Measurements from ENCODE around the gene EPN2.

The EPN2 gene

DNA sequence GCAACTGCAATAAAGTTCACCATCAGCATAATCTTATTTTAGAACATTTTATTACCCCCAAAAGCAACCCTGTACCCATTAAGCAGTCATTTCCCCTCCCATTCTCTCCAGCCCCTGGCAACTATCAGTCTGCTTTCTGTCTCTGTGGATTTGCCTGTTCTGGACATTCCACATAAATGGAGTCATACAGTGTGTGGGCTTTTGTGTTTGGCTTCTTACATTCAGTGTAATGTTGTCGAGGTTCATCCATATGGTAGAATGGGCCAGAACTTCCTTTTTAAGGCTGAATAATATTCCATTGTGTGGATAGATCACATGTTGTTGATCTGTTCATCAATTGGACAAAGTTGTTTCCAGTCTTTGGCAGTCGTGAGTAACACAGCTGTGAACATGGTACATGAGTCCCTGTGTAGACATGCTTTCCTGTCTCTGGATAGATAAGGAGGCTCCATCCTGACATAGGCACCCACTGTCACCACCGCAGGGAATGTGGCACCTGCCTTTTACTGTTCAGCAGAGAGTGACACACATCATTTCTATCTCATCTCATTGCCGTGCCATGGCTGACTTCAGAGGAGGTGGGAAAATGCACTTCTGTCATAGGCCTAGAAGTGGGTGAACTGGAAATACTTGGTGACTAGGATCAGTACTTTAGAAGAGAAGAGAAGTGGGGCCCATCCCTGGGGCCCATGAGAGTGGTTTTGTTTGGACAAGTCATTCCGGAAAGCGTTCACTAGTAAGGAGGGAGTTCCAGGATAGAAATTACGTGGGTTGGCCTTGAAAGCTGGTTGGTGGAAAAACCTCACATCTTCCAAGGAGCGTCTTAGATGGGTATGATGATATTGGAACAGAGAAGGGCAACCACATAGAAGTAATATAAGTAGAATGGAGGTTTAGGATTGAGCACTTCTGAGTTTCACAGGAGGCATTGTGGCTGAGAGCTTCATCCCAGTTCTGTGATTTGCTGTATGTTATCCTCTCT lies 25.8 kb downstream of the EPN2 start:
- no peak for DNase-seq (ENCODE audit: extremely low read depth, low read depth)
- TF ChIP-seq, protein P1, sequence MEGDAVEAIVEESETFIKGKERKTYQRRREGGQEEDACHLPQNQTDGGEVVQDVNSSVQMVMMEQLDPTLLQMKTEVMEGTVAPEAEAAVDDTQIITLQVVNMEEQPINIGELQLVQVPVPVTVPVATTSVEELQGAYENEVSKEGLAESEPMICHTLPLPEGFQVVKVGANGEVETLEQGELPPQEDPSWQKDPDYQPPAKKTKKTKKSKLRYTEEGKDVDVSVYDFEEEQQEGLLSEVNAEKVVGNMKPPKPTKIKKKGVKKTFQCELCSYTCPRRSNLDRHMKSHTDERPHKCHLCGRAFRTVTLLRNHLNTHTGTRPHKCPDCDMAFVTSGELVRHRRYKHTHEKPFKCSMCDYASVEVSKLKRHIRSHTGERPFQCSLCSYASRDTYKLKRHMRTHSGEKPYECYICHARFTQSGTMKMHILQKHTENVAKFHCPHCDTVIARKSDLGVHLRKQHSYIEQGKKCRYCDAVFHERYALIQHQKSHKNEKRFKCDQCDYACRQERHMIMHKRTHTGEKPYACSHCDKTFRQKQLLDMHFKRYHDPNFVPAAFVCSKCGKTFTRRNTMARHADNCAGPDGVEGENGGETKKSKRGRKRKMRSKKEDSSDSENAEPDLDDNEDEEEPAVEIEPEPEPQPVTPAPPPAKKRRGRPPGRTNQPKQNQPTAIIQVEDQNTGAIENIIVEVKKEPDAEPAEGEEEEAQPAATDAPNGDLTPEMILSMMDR (IDR thresholded peaks at IDR 0.05; ENCODE audit: low read depth, low read length, missing control alignments), result no peak
- no peak overlapping the region for H3K4me3 ChIP-seq (replicated peaks; ENCODE audit: low read depth, low read length)

DNA sequence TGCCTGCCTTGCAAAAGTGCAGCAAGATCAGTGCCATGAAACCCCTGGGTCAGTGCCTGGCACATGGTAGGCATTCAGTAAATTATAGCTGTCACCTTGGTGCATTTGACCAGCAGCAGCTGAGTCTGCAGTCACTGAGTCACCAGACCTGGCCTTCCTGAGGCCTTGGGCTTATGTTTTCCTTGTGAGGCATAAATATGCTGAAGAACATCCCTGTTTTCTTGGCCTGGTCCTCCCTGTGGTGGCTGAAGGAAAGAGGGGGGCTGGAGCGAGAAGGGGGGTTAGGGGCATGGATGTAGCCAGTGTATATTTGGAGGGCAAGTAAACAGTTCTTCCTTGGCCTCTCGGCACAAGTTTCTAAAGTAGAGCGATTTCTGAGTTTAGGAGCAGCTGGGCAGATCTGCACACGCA lies 26.5 kb downstream of the EPN2 start:
- no peak for DNase-seq (ENCODE audit: extremely low read depth, low read depth)
- no peak overlapping the region for H3K4me3 ChIP-seq (replicated peaks; ENCODE audit: low read depth, low read length)
- TF ChIP-seq, protein P1 (IDR thresholded peaks at IDR 0.05; ENCODE audit: low read depth, low read length, missing control alignments), result no peak

DNA sequence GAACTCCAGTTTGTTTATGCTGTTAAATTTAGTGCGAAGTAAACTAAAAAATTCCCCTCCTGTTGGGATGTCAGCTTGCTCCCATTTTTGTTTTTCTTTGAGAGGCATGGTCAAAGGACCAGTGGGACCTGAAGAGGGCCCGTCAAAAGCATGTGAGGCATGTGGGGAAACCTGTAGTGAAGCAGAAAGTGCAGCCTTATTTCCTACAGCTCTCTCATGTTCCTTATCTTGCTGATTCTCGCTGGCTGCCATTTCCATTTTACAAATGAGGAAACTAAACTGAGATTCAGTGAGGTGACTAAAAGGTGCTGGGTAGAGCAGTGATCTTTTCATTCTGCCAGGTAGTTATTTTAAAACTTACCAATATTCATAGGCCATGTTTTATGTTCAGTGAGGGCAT lies 27.1 kb downstream of the EPN2 start:
- H3K4me3 ChIP-seq (replicated peaks; ENCODE audit: low read depth, low read length), result no peak overlapping the region
- TF ChIP-seq, protein P1 (IDR thresholded peaks at IDR 0.05; ENCODE audit: low read depth, low read length, missing control alignments), result no peak
- no peak for DNase-seq (ENCODE audit: extremely low read depth, low read depth)

DNA sequence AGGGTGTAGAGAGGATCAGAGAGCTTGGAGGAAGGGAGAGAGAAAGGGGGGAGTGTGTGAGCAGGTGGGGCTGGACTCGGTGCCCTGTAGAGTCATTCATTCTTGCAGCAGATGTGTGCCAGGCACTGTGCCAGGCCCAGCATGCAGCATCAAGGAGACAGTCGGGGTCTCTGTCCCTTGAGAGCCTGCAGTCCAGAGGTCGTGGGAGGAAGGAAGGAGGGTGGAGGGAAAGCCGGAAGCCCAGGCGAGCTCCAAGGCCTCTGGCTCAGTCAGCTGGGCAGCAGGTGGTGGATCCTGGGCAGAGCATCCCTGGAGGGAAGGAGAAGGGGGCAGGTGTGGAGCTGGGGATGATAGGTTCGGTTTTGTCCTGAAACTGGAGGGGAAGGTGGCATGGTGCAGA lies 27.5 kb downstream of the EPN2 start:
- no peak for DNase-seq (ENCODE audit: extremely low read depth, low read depth)

DNA sequence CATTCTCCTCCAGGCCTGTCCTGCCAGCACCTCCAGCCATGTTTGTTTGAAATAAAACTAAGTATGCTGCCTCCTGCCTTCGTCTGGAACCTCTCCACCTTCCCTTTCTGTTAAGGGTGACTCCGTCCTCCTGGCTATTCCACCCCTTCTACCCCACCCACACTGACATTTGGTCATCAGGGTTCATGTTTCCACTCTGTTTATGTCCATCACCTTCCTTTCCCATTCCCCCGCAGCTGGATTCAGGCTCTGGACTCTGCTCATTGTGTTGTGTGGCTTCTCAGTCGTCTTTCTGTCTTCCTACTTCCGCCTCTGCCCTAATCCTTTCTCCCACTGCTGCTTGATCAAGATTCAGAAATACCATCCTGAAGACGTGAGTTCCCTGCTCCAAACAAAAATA lies 28.6 kb downstream of the EPN2 start:
- no peak overlapping the region for H3K4me3 ChIP-seq (replicated peaks; ENCODE audit: low read depth, low read length)
- no peak for DNase-seq (ENCODE audit: extremely low read depth, low read depth)
- TF ChIP-seq, protein P1 (IDR thresholded peaks at IDR 0.05; ENCODE audit: low read depth, low read length, missing control alignments), result no peak

More for the DNA sequence above, 27.5 kb downstream of the EPN2 start:
- TF ChIP-seq, protein P1 (IDR thresholded peaks at IDR 0.05; ENCODE audit: low read depth, low read length, missing control alignments), result no peak
- H3K4me3 ChIP-seq (replicated peaks; ENCODE audit: low read depth, low read length), result no peak overlapping the region

DNA sequence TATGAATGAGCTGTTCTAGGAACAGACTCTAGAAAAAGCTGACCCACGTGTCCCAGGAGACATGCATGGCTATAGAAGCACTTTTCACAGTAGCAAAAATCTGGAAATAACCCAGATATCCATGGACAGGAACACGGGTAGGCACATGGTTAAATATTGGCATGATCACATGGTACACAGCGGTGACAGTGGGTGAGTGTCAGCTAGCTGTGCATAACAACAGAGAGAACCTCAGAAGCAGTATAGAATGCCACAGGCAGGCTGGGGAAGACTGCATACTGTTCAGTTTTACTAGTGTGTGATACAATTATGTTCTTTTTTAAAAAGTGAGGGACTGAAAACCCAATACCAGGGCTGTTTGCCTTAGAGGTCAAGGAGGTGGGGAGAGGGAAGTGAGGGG lies 31.4 kb downstream of the EPN2 start:
- TF ChIP-seq, protein P1 (IDR thresholded peaks at IDR 0.05; ENCODE audit: low read depth, low read length, missing control alignments), result no peak
- no peak for DNase-seq (ENCODE audit: extremely low read depth, low read depth)
- no peak overlapping the region for H3K4me3 ChIP-seq (replicated peaks; ENCODE audit: low read depth, low read length)

All from HFF-Myc (cell line).